Stimulated activated naive CD4-positive, alpha-beta T cell treated with Interleukin-2 at 50 U/mL for 16 hours (primary cell): ENCODE data around the gene PLA2G2E.
"Not testable (repeated sequence)": the region's sequence is repeated elsewhere in the genome, so short reads cannot be mapped to it uniquely, and the experiment has no call there.

Experiments used
- DNase-seq: peaks from one replicate; lab custom pipeline; 2025; lab: John Stamatoyannopoulos, UW

Gene PLA2G2E

GRCh38 chr1:19882111-19883071 lies 41.0 kb downstream of the PLA2G2E start, which contains the start of gene OTUD3:
TSS of gene OTUD3 (plus strand) at chr1:19882395. CDS start at chr1:19882514, 119 bp downstream.
- peak; percentile 94 for DNase-seq

GRCh38 chr1:19880841-19881240 lies 42.6 kb downstream of the PLA2G2E start:
- not testable (repeated sequence) for DNase-seq

GRCh38 chr1:19879661-19880060 lies 43.8 kb downstream of the PLA2G2E start:
- DNase-seq: no peak

- no peak for DNase-seq
Observed at GRCh38 chr1:19879227-19879626, 44.2 kb downstream of the PLA2G2E start.

GRCh38 chr1:19878637-19878985 lies 44.8 kb downstream of the PLA2G2E start:
- no peak for DNase-seq

GRCh38 chr1:19877821-19878636 lies 45.4 kb downstream of the PLA2G2E start:
- no peak for DNase-seq

GRCh38 chr1:19877181-19877750 lies 46.2 kb downstream of the PLA2G2E start:
- DNase-seq: no peak

GRCh38 chr1:19872190-19872589 lies 51.2 kb downstream of the PLA2G2E start:
- DNase-seq: no peak
